ENCODE results near the gene L3MBTL2. TPM values are rescaled to one million over a fixed set of nuclear protein-coding genes. Genes with fewer than 3 reads are reported as not detected.
"Not testable (repeated sequence)": the region's sequence is repeated elsewhere in the genome, so short reads cannot be mapped to it uniquely, and the experiment has no call there.

L3MBTL2 gene
- total RNA-seq, 1 donor from 2014 or later = 42.3 TPM

DNA sequence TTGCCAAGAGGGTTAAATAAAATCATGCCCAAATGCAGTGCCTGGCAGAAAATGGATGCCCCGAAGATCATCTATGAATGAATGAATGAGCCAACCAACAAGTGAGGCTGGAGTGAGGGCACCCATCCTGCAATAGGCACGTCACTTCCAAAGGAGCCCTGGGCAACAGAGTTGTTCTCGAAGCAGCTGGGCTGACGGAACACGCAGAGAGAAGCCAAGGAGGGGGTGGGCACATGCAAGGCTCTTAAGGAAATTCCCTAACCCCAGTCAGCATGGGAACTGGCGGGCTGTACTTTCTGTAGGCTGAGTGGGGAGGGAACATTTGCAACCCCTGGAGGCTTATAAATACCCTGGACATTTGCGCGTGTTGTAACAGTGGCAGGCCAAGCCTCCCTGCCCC, 47.3 kb downstream of the L3MBTL2 start:
- DNase-seq (no peak), ATAC-seq (ENCODE audit: low read depth) (no peak)
- intact Hi-C loops (cut with micrococcal nuclease) = no loop called here
- H3K27ac Mint-ChIP-seq = no peak overlapping the region
- no peaks in the 10 kb centered on the region for H3K9me3 Mint-ChIP-seq
- TF ChIP-seq, protein P1, sequence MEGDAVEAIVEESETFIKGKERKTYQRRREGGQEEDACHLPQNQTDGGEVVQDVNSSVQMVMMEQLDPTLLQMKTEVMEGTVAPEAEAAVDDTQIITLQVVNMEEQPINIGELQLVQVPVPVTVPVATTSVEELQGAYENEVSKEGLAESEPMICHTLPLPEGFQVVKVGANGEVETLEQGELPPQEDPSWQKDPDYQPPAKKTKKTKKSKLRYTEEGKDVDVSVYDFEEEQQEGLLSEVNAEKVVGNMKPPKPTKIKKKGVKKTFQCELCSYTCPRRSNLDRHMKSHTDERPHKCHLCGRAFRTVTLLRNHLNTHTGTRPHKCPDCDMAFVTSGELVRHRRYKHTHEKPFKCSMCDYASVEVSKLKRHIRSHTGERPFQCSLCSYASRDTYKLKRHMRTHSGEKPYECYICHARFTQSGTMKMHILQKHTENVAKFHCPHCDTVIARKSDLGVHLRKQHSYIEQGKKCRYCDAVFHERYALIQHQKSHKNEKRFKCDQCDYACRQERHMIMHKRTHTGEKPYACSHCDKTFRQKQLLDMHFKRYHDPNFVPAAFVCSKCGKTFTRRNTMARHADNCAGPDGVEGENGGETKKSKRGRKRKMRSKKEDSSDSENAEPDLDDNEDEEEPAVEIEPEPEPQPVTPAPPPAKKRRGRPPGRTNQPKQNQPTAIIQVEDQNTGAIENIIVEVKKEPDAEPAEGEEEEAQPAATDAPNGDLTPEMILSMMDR (IDR thresholded peaks at IDR 0.05) = no peak
- POLR2A ChIA-PET = no interaction called here
- CTCF ChIA-PET = no interaction called here
- no peaks in the 10 kb centered on the region for H3K4me1 Mint-ChIP-seq
- no peaks in the 10 kb centered on the region for H3K27me3 Mint-ChIP-seq
- H3K4me3 Mint-ChIP-seq = no peak overlapping the region
- H3K36me3 Mint-ChIP-seq (ENCODE audit: low read depth) = peaks cover 87% of the 10 kb centered on the region

DNA sequence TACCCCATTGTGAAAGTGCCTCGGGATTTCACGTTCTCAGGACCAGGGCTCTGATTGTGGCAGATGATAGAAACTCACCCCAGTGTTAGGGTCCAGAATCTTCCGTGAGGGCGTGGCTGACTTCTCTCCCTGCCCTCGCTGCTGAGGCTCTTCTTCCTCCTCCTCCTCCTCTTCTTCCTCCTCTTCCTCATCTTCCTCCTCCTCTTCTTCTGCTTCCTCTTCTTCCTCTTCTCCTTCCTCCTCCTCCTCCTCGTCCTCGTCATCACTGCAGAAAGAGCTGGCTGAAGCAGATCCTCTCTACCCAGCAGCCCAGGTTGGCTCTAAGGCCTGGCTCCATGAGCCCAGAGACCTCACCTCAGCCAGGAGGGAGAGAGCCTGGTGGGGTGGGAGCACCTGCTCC, 49.1 kb downstream of the L3MBTL2 start:
- H3K27me3 Mint-ChIP-seq = no peaks in the 10 kb centered on the region
- intact Hi-C loops (cut with micrococcal nuclease) = no loop called here
- POLR2A ChIA-PET = no interaction called here
- no peak for DNase-seq
- no peaks in the 10 kb centered on the region for H3K9me3 Mint-ChIP-seq
- H3K36me3 Mint-ChIP-seq (ENCODE audit: low read depth) = peaks cover 90% of the 10 kb centered on the region
- CTCF ChIA-PET = no interaction called here
- peak overlapping the region; percentile 32 for H3K27ac Mint-ChIP-seq
- ATAC-seq (ENCODE audit: low read depth) = no peak
- H3K4me1 Mint-ChIP-seq = no peaks in the 10 kb centered on the region
- TF ChIP-seq, protein P1 (IDR thresholded peaks at IDR 0.05) = no peak
- no peak overlapping the region for H3K4me3 Mint-ChIP-seq

DNA sequence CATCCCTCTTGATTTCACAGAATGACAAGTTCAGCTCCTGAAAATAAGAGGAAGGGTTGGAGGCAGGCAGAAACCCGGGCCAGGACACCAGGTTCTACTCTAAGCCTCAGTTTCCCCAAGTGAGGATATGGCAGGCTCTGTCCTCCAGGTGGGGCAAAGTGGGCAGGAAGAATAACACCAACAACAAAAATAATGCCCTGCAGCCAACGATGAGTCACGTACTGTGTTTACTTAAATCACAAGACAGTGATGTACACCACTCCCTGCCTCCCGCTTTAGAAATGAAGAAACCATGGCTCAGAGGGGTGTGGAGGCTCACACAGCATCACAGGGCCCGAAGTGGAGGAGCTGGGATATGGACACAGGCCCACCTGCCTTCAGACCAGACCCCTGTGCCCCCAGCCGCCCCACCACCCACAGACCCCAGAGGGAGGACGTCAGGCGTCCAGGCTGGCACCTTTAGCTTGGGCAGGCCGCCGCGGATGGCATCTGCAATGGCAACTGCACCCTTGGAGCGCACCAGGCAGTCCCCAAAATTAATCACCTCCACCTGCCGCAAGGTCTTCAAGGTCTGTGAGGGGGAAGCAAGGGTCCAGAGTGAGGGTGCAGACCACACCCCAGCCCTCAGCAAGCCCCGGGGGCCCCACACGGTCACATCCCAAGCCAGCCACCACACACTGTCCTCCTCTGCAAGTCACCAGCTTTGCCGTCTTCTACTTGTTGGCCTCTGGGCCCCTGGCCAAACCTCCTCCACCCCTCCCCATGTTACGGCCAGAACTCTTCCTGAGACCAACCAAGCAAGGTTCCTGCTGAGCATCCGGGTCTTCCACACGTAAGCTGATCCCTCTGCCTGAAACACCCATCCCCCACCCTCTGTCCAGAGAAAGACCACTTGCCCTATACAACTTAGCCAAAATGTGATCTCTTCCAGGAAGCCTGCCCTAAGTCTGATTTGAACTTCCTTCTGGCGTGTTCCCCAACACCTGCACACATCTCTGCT, 51.4 kb downstream of the L3MBTL2 start:
- TF ChIP-seq, protein P1 (IDR thresholded peaks at IDR 0.05) = no peak
- H3K4me3 Mint-ChIP-seq = no peak overlapping the region
- DNase-seq = no peak
- CTCF ChIA-PET = no interaction called here
- H3K27ac Mint-ChIP-seq = no peak overlapping the region
- no peaks in the 10 kb centered on the region for H3K27me3 Mint-ChIP-seq
- H3K9me3 Mint-ChIP-seq = no peaks in the 10 kb centered on the region
- intact Hi-C loops (cut with micrococcal nuclease) = no loop called here
- H3K4me1 Mint-ChIP-seq = no peaks in the 10 kb centered on the region
- peaks cover 86% of the 10 kb centered on the region for H3K36me3 Mint-ChIP-seq (ENCODE audit: low read depth)
- no peak for ATAC-seq (ENCODE audit: low read depth)
- POLR2A ChIA-PET = no interaction called here

DNA sequence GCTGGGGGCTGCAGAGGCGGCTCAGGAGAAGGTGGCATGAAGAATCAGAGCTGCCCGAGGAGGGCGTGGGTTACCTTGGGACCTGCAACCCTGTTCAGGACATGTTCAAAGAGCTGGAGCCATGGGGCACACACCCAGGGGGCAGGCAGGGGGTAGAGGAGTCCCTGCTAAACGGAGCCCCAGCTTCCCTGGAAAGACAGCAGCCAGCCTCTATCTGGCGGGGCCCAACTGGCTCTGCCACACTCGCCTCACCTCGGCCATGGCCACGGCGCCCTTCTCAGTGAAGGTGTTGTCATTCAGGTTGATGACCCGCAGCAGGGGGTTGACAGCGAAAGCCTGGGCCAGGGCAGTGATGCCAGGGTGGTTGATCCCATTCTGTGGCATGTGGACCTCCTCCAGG, 52.6 kb downstream of the L3MBTL2 start:
- TF ChIP-seq, protein P1 (IDR thresholded peaks at IDR 0.05) = no peak
- H3K27me3 Mint-ChIP-seq = no peaks in the 10 kb centered on the region
- H3K27ac Mint-ChIP-seq = no peak overlapping the region
- intact Hi-C loops (cut with micrococcal nuclease) = no loop called here
- ATAC-seq (ENCODE audit: low read depth) = no peak
- H3K9me3 Mint-ChIP-seq = no peaks in the 10 kb centered on the region
- H3K4me1 Mint-ChIP-seq = no peaks in the 10 kb centered on the region
- POLR2A ChIA-PET = interaction anchor here (0.6 kb wide), 1 partner anchor 333 kb away, joined by 8 read pairs; no protein-coding TSS in a partner anchor
- DNase-seq = no peak
- no peak overlapping the region for H3K4me3 Mint-ChIP-seq
- peaks cover 89% of the 10 kb centered on the region for H3K36me3 Mint-ChIP-seq (ENCODE audit: low read depth)
- CTCF ChIA-PET = no interaction called here

DNA sequence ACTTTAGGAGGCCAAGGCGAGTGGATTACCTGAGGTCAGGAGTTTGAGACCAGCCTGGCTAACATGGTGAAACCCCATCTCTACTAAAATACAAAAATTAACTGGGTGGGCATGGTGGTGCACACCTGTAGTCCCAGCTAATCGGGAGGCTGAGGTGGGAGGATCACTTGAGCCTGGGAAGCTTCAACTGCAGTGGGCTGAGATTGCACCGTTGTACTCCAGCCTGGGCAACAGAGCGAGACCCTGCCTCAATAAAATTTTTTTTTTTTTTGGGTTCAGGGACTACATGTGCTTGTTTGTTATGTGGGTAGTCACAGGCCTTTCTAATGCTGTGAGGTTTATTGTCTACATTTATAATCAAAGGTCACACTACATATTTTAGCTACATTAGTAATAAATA, 54.6 kb downstream of the L3MBTL2 start:
- POLR2A ChIA-PET, CTCF ChIA-PET: not testable (repeated sequence)

More for the DNA sequence above, 54.6 kb downstream of the L3MBTL2 start:
- intact Hi-C loops (cut with micrococcal nuclease); DNase-seq; H3K4me1 Mint-ChIP-seq; H3K27ac Mint-ChIP-seq; H3K27me3 Mint-ChIP-seq; H3K9me3 Mint-ChIP-seq; ATAC-seq (ENCODE audit: low read depth); H3K4me3 Mint-ChIP-seq: not testable (repeated sequence)
- peaks cover 92% of the 10 kb centered on the region for H3K36me3 Mint-ChIP-seq (ENCODE audit: low read depth)
